SK-N-SH treated with all-trans-retinoic acid at 6 μM for 48 hours (cell line): ENCODE data around the gene DPF3.

Source experiments
- BACH2 ChIP-seq: fragments of 250-450 bp; sonication (Bioruptor Pico); IDR thresholded peaks from 2 replicates; pipeline ENCODE4 v1.9.0; 2021; ENCODE audit warnings: mild to moderate bottlenecking, borderline replicate concordance
- ESRRG ChIP-seq: fragments of 250-450 bp; sonication (Bioruptor Pico); IDR thresholded peaks from 2 replicates; pipeline ENCODE4 v1.6.1; 2021; ENCODE audit warnings: mild to moderate bottlenecking
- OSR1 ChIP-seq: fragments of 250-450 bp; sonication (Bioruptor Pico); IDR thresholded peaks from 2 replicates; pipeline ENCODE4 v1.8.0; 2022; ENCODE audit warnings: moderate library complexity, mild to moderate bottlenecking, inconsistent platforms
- ZFP3 ChIP-seq: fragments of 250-450 bp; sonication (Bioruptor Pico); IDR thresholded peaks from 2 replicates; pipeline ENCODE4 v1.5.0; 2020; ENCODE audit warnings: mild to moderate bottlenecking, moderate library complexity
- ZNF565 ChIP-seq: fragments of 450-650 bp; formaldehyde crosslinking; conservative IDR thresholded peaks from 2 replicates; pipeline ENCODE4 v1.5.0; 2020; ENCODE audit warnings: low read depth, mild to moderate bottlenecking, moderate library complexity
- ZNF8 ChIP-seq: fragments of 450-650 bp; formaldehyde crosslinking; IDR thresholded peaks from 2 replicates; pipeline ENCODE4 v1.5.0; 2020; ENCODE audit warnings: mild to moderate bottlenecking, moderate library complexity
- TF ChIP-seq, protein P1 (sequence below): fragments of 250-450 bp; sonication (Bioruptor Pico); IDR thresholded peaks from 2 replicates; pipeline ENCODE4 v1.8.0; 2021; ENCODE audit warnings: low read depth, mild to moderate bottlenecking, moderate library complexity, borderline replicate concordance

DNA sequence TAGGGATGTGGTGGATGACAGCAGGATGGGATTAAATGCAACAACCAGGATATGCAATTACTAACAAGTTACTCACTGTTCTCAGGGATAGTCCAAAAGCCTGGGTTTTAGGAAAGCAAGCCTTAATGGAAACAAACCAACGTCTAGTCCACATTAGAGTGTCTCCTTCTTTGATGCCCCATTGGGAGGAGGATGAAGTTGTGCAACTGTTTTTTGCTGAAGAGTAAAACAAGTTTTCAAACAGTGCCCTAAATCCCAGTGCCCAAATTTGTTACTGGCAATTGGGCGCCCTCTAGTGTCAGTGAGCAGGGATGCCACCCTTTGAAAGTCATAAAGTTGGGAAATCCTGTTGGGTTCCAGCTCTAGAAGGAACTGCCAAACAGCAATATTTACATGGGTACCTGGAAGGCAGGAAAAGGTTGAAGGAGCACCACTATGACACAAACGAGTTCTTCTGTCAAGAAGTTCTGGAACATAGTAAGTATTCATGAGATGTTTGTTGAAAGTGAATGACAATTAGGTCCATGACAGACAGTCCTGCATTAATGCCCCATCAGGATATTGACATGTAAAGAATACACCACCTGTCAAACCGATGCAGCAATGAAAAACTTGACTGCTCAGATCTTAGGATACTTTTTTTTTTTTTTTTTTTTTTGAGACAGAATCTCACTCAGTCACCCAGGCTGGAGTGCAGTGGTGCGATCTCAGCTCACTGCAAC, 11.1 kb upstream of the DPF3 start:
- TF ChIP-seq ZNF565 (CRISPR knock-in tag) (no peak), ZFP3 (CRISPR knock-in tag) (no peak), BACH2 (CRISPR knock-in tag) (no peak), ZNF8 (CRISPR knock-in tag) (no peak), ESRRG (no peak), OSR1 (no peak)
- TF ChIP-seq, protein P1, sequence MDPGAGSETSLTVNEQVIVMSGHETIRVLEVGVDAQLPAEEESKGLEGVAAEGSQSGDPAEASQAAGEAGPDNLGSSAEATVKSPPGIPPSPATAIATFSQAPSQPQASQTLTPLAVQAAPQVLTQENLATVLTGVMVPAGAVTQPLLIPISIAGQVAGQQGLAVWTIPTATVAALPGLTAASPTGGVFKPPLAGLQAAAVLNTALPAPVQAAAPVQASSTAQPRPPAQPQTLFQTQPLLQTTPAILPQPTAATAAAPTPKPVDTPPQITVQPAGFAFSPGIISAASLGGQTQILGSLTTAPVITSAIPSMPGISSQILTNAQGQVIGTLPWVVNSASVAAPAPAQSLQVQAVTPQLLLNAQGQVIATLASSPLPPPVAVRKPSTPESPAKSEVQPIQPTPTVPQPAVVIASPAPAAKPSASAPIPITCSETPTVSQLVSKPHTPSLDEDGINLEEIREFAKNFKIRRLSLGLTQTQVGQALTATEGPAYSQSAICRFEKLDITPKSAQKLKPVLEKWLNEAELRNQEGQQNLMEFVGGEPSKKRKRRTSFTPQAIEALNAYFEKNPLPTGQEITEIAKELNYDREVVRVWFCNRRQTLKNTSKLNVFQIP (CRISPR knock-in tag), result no peak
